K562 (cell line): ENCODE data around the gene ITSN2. TPM values are rescaled to one million over a fixed set of nuclear protein-coding genes. Genes with fewer than 3 reads are reported as not detected.

Experiments
- ATAC-seq: fragments of 200-7000 bp; cut with Tn5 transposase; 3 replicates; pipeline ENCODE4 v1.9.1; 2020; ENCODE audit warnings: moderate library complexity
- BruUV-seq: library from RNA; stranded (reverse); fragments of 400-500 nt; replicated peaks from 2 replicates; lab custom pipeline; 2021; lab: Mats Ljungman, UMichigan
- CTCF ChIA-PET: fragments of 300-600 bp; formaldehyde crosslinking; extraction: SDS; loops from one replicate; lab custom pipeline; 2021; ENCODE audit warnings: low intra/inter-chr PET ratio; lab: Yijun Ruan, JAX
- POLR2A ChIA-PET: fragments of 300-600, 350-650 bp; sonication (Branson Sonifier 250); formaldehyde crosslinking; extraction: SDS; loops from one replicate; lab custom pipeline; 2021; ENCODE audit warnings: antibody characterized with exemption, inconsistent platforms; lab: Yijun Ruan, JAX
- DNase-seq, 4 experiments: peaks; one replicate each; pipeline versions ENCODE4 v3.0.0 to v3.0.0-alpha.2; 2011 to 2018; ENCODE audit warnings: low spot score in 3 of 4, mixed read lengths in 3 of 4; ENCODE audit errors: extremely low read depth in 1 of 4
- FAIRE-seq: peaks from 2 replicates; lab custom pipeline; 2011; peaks lifted over from hg19 to GRCh38; lab: Jason Lieb, UNC
- H2AFZ ChIP-seq: 2 replicates; pipeline ENCODE4 v1.6.0; 2011; ENCODE audit warnings: low read depth, low read length, control low read depth, inconsistent platforms
- H3K27ac ChIP-seq: fragments of 200-600 bp; 3 replicates; pipeline ENCODE4 v1.8.0; 2011; ENCODE audit warnings: low read depth, mild to moderate bottlenecking, control low read depth, inconsistent platforms, low read length, moderate library complexity, mixed read lengths; ENCODE audit errors: extremely low read depth
- H3K27me3 ChIP-seq, 2 experiments: fragments of 300-600 bp in 1 of 2; 2 replicates in 1 of 2; 3 replicates in 1 of 2; pipeline versions ENCODE4 v1.6.0 to v1.8.0; 2011; ENCODE audit warnings: inconsistent platforms in 2 of 2, low read length in 2 of 2, mild to moderate bottlenecking in 1 of 2, mixed read lengths in 1 of 2, moderate library complexity in 1 of 2; ENCODE audit not compliant: control insufficient read depth in 2 of 2, insufficient read depth in 2 of 2
- H3K36me3 ChIP-seq: fragments of 300-600 bp; 3 replicates; pipeline ENCODE4 v1.8.0; 2011; ENCODE audit warnings: mild to moderate bottlenecking, low read length, inconsistent platforms; ENCODE audit not compliant: control insufficient read depth, insufficient read depth
- H3K4me1 ChIP-seq, 2 experiments: fragments of 200-600 bp in 1 of 2; replicated peaks in 1 of 2; 2 replicates in 1 of 2; 3 replicates in 1 of 2; pipeline versions ENCODE4 v1.5.1 to v1.8.0; 2011; ENCODE audit warnings: inconsistent platforms in 2 of 2, low read length in 2 of 2, mild to moderate bottlenecking in 1 of 2, mixed read lengths in 1 of 2, moderate library complexity in 1 of 2; ENCODE audit not compliant: control insufficient read depth in 2 of 2, insufficient read depth in 2 of 2
- H3K4me2 ChIP-seq: 2 replicates; pipeline ENCODE4 v1.6.1; 2011; ENCODE audit warnings: low read length, control low read depth, inconsistent platforms, mixed read lengths; ENCODE audit not compliant: insufficient read depth
- H3K4me3 ChIP-seq: fragments of 200-600 bp; sonication (generic), shearing (Covaris generic); 2 replicates; pipeline ENCODE4 v1.5.1; 2016; ENCODE audit warnings: control low read depth, inconsistent platforms
- H3K79me2 ChIP-seq: fragments of 200-600 bp; 3 replicates; pipeline ENCODE4 v1.8.0; 2011; ENCODE audit warnings: low read length, inconsistent platforms; ENCODE audit not compliant: control insufficient read depth, insufficient read depth
- H3K9ac ChIP-seq, 2 experiments: 2 replicates each; pipeline versions ENCODE4 v1.6.0 to v1.6.1; 2011; ENCODE audit warnings: low read depth in 2 of 2, low read length in 2 of 2, control low read depth in 1 of 2, inconsistent platforms in 1 of 2, mild to moderate bottlenecking in 1 of 2, mixed read lengths in 1 of 2; ENCODE audit not compliant: insufficient read depth in 1 of 2
- H3K9me1 ChIP-seq: one replicate; pipeline ENCODE4 v1.6.0; 2011; ENCODE audit warnings: inconsistent platforms, mild to moderate bottlenecking, low read length, moderate library complexity; ENCODE audit not compliant: control insufficient read depth, insufficient read depth
- H3K9me3 ChIP-seq: replicated peaks from 2 replicates; pipeline ENCODE4 v1.5.1; 2011; ENCODE audit warnings: low read depth, low read length, inconsistent platforms; ENCODE audit not compliant: control insufficient read depth, insufficient read depth
- H4K20me1 ChIP-seq: replicated peaks from 2 replicates; pipeline ENCODE4 v1.6.1; 2011; ENCODE audit warnings: low read length, inconsistent platforms, mixed read lengths; ENCODE audit not compliant: control insufficient read depth, insufficient read depth
- HIVEP1 ChIP-seq: fragments of 250-450 bp; sonication (Bioruptor Pico); IDR thresholded peaks from 2 replicates; pipeline ENCODE4 v1.4.0; 2020; ENCODE audit warnings: mild to moderate bottlenecking
- IRF2 ChIP-seq: sonication (generic); formaldehyde crosslinking; IDR thresholded peaks from 2 replicates; pipeline ENCODE4 v1.8.1; 2022; ENCODE audit warnings: mild to moderate bottlenecking, missing genetic modification reagents
- MBD2 ChIP-seq: sonication (generic); IDR thresholded peaks from 2 replicates; pipeline ENCODE4 v1.6.1; 2016; ENCODE audit warnings: low read depth, borderline replicate concordance
- RNF2 ChIP-seq: sonication (generic); IDR thresholded peaks from 2 replicates; pipeline ENCODE4 v1.6.1; 2016
- SOX6 ChIP-seq: fragments of 450-650 bp; IDR thresholded peaks from 2 replicates; pipeline ENCODE4 v1.6.1; 2014; ENCODE audit warnings: mild to moderate bottlenecking
- TSC22D4 ChIP-seq: fragments of 450-650 bp; IDR thresholded peaks from 2 replicates; pipeline ENCODE4 v1.6.1; 2016; ENCODE audit warnings: missing genetic modification characterization, missing biosample characterization, control low read depth
- ZBTB11 ChIP-seq, 3 experiments: fragments of 200-800 bp in 1 of 3; fragments of 250-450 bp in 1 of 3; fragments of 450-650 bp in 1 of 3; sonication (Bioruptor Pico) in 1 of 3; sonication (Bioruptor generic) in 1 of 3; formaldehyde crosslinking in 1 of 3; IDR thresholded peaks; 2 replicates each; pipeline versions ENCODE4 v1.6.1 to v1.8.0; 2016 to 2022; ENCODE audit warnings: mild to moderate bottlenecking in 2 of 3, missing genetic modification characterization in 2 of 3, missing compliant biosample characterization in 1 of 3, moderate library complexity in 1 of 3
- ZFP30 ChIP-seq: fragments of 250-450 bp; sonication (Bioruptor Pico); IDR thresholded peaks from 2 replicates; pipeline ENCODE4 v1.8.0; 2022; ENCODE audit warnings: moderate library complexity, mild to moderate bottlenecking, inconsistent platforms, borderline replicate concordance
- ZNF655 ChIP-seq: fragments of 250-450 bp; sonication (Bioruptor Pico); IDR thresholded peaks from 2 replicates; pipeline ENCODE4 v1.5.0; 2021
- WGBS: fragments of 100-300 bp; shearing (Covaris generic); methylation state at CpG from one replicate; pipeline ENCODE4 v1.1.6; 2016; ENCODE audit warnings: low coverage, mixed read lengths; ENCODE audit not compliant: insufficient coverage; ENCODE audit errors: missing lambda C conversion rate; 5-methylcytosine and 5-hydroxymethylcytosine counted together
- in situ Hi-C: fragments of 300-500 bp; cut with MboI; formaldehyde crosslinking; loops from 4 replicates; pipeline ENCODE4 v1.15.0; 2018; ENCODE audit warnings: inconsistent platforms, mixed read lengths
- intact Hi-C: fragments of 100-400 bp; cut with micrococcal nuclease; formaldehyde crosslinking; loops from 2 replicates; pipeline ENCODE4 v1.14.2; 2022
- polyA plus RNA-seq, 8 experiments: library from polyadenylated mRNA; depleted of rRNA in 4 of 8; stranded (reverse) in 5 of 8; unstranded in 3 of 8; fragments of >200 nt; fragmentation: Nextera tagmentation in 2 of 8; fragmentation: Illumina TruSeq in 1 of 8; extraction: Ambion mirVana in 2 of 8; extraction: Trizol in 1 of 8; gene quantifications; 2 replicates each; pipeline versions ENCODE4 v1.2.1 to v1.2.3, GENCODE V29; 2011 to 2014; ENCODE audit warnings: inconsistent platforms in 1 of 8, missing spikeins in 1 of 8
- total RNA-seq, 7 experiments: library from RNA; depleted of rRNA in 6 of 7; stranded (reverse); fragments of >200 nt in 6 of 7; fragmentation: Illumina TruSeq in 2 of 7; extraction: Trizol in 2 of 7; gene quantifications; 2 replicates each; pipeline versions ENCODE4 v1.2.1 to v1.2.3, GENCODE V29; 2011 to 2021; ENCODE audit warnings: low replicate concordance in 1 of 7

ITSN2 gene
- total and polyA plus RNA-seq, 9 of the 15 experiments (the other 6 are each of a cell fraction or from before 2014, with no cell fraction given) = 6.6 to 19.9 (median 15.2) TPM

- POLR2A ChIA-PET = interaction anchor here (0.6 to 1.1 kb wide), 4 partner anchors 12 to 102 kb away, joined by 3 to 4 read pairs (median 3); no protein-coding TSS in a partner anchor
- CTCF ChIA-PET = no interaction called here
- no peaks in the 10 kb centered on the region for H3K79me2 ChIP-seq
- no peak overlapping the region for H3K9ac ChIP-seq
- BruUV-seq = no TSS peak
- in situ Hi-C loops = no loop called here
- H4K20me1 ChIP-seq = no peaks in the 10 kb centered on the region
- H2AFZ ChIP-seq = no peak overlapping the region
- H3K9me3 ChIP-seq = no peaks in the 10 kb centered on the region
- no peak for DNase-seq
- H3K27me3 ChIP-seq = peaks cover 0 to 5% of the 10 kb centered on the region in 2 experiments; a peak in 3 of 5 replicates
- H3K36me3 ChIP-seq = no peaks in the 10 kb centered on the region
- no peak overlapping the region for H3K4me2 ChIP-seq
- no peak for ATAC-seq
- 51% methylated on average over 5 of the region's 6 CpGs for WGBS
- H3K27ac ChIP-seq = no peak overlapping the region
- H3K4me1 ChIP-seq = peaks cover 0 to 3% of the 10 kb centered on the region in 2 experiments; a peak in 1 of 5 replicates
- H3K9me1 ChIP-seq = no peaks in the 10 kb centered on the region
- H3K4me3 ChIP-seq = no peak overlapping the region
- TF ChIP-seq RNF2 = no peak
- no peak for TF ChIP-seq ZFP30
- no peak for TF ChIP-seq IRF2 (CRISPR knock-in tag)
- no peak for TF ChIP-seq MBD2
- TF ChIP-seq SOX6 = no peak
- no peak for FAIRE-seq
- intact Hi-C loops = no loop called here
Measured at GRCh38 chr2:24206242-24206641, 154.1 kb downstream of the ITSN2 start.

GRCh38 chr2:24205131-24205530, 155.2 kb downstream of the ITSN2 start:
- FAIRE-seq (no peak), ATAC-seq (no peak), DNase-seq (no peak)
- ChIA-PET CTCF (no interaction called here), POLR2A (no interaction called here)
- BruUV-seq = no TSS peak
- no peak overlapping the region for H3K4me2 ChIP-seq
- no peaks in the 10 kb centered on the region for H3K9me1 ChIP-seq
- H3K4me1 ChIP-seq = peaks cover 0 to 3% of the 10 kb centered on the region in 2 experiments; a peak in 1 of 5 replicates
- H2AFZ ChIP-seq = no peak overlapping the region
- H3K9me3 ChIP-seq = no peaks in the 10 kb centered on the region
- H3K79me2 ChIP-seq = no peaks in the 10 kb centered on the region
- peak overlapping the region in 1 of 2 experiments; percentile 11; a peak in 1 of 4 replicates for H3K9ac ChIP-seq
- intact Hi-C loops = no loop called here
- in situ Hi-C loops = no loop called here
- H3K4me3 ChIP-seq = no peak overlapping the region
- H3K27ac ChIP-seq = no peak overlapping the region
- no peaks in the 10 kb centered on the region for H4K20me1 ChIP-seq
- H3K27me3 ChIP-seq = peaks cover 7 to 17% of the 10 kb centered on the region in 2 experiments; a peak in 4 of 5 replicates
- WGBS = 45% methylated on average over 4 of the region's 4 CpGs
- H3K36me3 ChIP-seq = no peaks in the 10 kb centered on the region
- no peak for TF ChIP-seq ZNF655 (CRISPR knock-in tag)
- TF ChIP-seq HIVEP1 (CRISPR knock-in tag) = no peak
- TF ChIP-seq ZBTB11 (CRISPR knock-in tag; IDR thresholded peaks at IDR 0.05) = no peak
- TF ChIP-seq TSC22D4 = no peak
